Stimulated activated CD4-positive, alpha-beta T cell treated with anti-CD3 and anti-CD28 coated beads, Interleukin-4, amount 100 ng/mL, for 48 hours (primary cell): ENCODE measurements around the gene OR2A1.
"Not testable (repeated sequence)": the region's sequence is repeated elsewhere in the genome, so short reads cannot be mapped to it uniquely, and the experiment has no call there.

ENCODE experiments used
- DNase-seq, 2 donors: peaks; one replicate each; pipeline ENCODE4 v3.0.0-alpha.2; 2020; ENCODE audit warnings: low read depth in 2 of 2

The OR2A1 gene

DNA sequence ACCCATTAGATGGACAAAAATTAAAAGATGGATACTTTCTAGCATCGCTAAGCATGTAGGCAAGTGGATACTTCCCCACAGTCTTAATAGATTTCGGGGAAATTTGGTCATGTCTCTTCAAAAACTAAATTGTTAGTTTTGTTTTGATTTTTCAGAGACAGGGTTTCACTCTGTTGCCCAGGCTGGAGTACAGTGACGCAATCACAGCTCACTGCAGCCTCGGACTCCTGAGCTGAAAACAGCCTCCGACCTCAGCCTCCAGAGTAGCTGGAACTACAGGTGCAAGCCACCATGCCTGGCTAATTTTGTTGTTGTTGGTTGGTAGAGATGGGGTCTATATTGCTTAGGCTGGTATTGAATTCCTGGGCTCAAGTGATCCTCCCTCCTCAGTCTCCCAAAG lies 13.6 kb downstream of the OR2A1 start:
- not testable (repeated sequence) for DNase-seq

DNA sequence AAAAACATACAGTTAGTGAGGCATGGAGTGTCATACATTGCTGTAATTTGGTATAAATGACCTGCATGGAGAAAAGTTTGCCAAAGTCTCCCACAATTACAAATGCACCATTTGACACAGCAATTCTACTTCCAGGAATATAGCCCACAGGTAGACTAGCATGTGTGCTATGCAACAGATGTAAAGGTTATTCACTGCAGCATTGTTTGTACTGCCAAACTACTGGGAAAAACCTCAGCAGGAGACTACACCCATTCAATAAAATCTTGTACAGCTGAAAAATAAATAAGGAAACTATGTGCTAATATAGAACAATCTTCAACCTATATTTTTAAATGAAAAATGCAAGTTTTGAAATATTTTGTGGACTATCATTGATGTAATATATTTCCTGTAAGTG lies 17.8 kb downstream of the OR2A1 start:
- not testable (repeated sequence) for DNase-seq

DNA sequence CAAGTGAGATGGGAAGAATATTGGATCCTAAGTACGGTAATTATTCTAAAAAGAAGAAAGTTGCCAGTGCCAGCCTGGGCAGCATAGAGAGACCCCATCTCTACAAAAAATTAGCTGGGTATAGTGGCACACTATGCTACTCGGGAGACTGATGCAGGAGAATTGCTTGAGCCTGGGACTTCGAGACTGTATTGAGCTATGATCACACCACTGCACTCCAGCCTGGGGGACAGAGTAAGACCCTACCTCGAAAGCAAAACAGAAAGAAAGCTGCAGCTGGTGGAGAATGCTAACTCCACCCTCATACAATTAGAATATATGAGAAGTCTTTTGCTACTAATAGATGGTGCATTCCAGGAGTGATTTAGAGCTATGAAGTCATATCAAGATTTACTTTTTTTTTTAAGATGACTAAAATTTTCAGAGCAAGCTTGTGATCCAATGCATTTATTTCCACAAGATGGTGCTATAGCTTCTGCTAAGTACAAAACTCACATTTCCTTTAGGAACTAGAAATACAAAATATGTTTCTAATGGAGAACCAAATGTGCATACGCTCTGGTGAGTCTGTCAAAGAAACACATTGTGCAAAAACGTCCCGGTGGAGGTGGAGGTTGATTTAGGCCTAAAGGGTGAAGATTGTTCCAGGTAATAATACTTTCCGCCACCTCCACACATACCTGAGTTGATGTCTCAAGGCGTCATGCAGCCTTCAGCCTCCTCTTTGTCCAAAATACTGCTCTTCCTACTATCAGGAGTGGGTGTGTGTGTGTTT lies 19.2 kb downstream of the OR2A1 start:
- DNase-seq: not testable (repeated sequence)

DNA sequence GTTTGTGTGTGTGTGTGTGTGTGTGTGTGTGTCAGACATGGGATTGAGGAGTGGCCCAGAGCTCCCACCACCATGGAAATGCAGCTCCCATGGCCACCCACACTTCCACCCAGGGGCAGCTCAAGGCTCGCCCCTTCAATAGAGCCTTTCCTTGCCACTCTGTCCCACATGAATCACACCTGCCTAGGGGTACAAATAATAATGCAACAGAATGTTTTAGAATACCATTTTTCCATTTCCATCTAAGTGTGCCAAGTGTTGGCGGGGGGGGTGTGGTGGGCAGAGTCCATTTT lies 19.7 kb downstream of the OR2A1 start:
- DNase-seq: not testable (repeated sequence)

DNA sequence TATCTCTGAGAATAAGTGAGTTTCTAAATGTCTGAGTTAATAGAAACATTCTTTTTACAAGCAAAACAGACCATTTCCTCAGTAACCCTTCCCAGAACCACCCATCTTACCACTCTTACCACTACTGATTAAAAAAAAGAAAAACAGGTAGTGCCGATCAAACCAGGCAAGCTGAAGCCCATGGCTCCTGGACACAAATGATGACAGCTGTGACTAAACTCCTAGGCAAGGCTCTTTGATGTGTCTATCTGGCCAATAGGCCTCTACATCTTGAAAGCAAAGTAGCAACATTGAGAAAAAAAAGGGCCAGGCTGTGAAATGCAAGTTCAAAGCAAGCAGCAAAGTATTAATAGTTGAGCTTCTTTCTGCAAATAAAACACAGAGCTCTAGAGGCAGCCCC lies 36.4 kb downstream of the OR2A1 start:
- not testable (repeated sequence) for DNase-seq

DNA sequence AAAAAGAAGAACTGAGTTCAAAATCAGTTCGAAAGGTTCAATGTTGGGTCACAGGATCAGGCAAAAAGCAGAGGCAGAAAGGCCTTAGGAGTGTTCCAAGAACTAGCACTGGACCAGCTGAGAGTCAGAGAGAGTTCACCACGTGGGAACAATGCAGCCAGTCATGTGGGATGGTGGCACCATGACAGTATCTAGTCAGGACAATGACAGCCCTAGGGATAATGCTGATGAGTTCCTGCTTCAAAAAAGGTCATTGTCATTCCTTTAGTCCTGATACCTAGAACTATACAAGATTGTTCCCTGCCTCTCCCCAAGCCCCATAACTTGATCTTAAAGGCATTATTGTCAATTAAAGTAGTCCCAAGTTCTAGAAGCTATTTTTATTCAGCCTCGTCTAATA lies 39.4 kb downstream of the OR2A1 start:
- DNase-seq: not testable (repeated sequence)

DNA sequence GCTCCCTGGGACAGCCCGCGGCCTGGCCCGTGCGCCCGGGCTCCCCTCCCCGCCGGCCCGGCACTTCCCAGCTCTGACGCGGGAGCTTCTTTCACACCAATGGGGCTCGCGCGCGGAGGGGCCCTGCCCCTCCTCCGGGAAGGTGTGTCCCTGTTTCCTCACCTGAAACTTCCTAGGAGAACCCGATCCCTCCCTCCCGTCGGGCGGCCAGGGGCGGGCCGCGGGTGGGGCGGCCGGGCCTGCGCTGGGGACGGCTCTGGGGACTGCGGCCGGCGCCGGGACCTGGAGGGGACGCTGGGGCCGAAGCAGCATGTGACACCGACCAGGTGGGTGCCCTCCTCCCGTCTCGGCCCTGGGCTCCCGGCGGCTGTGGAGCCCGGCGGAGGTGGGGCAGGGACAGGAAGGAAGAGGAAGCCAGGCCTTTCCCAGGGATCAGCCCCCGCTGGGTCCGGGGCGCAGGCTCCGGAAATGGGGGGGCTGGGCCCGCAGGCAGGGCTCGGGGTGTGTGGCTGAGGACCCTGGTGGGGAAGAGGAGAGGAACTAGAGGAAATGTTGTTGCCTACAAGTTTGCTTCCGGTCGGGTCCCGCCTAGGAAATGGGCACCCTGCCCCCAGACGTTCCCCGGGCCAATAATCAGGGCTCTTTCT lies 43.1 kb downstream of the OR2A1 start, which contains the start of gene ARHGEF5:
Gene ARHGEF5 (plus strand): TSS at position 227 of the 647 bp plus-strand sequence. CDS start 7,268 bp downstream, outside the sequence.
- DNase-seq: not testable (repeated sequence)

DNA sequence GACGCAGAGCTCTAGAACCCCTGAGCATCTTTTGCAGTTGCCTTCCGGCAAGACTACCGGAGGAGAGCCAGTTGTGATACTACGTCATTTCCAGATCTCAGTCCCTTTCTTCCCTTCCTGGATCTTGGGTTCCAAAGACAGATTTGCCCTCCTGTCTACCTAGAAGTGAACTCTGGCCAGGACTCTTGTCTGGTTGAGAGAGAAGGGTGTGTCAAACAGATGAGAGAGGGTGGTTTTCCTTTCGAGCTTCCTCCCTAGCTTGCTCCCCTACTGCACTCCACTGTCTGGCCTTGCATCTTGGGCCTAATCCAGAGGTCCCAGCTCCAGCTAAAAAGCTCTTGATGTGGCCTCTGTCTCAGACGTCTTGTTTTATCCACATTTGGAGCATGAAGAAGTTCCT lies 44.0 kb downstream of the OR2A1 start:
- not testable (repeated sequence) for DNase-seq

DNA sequence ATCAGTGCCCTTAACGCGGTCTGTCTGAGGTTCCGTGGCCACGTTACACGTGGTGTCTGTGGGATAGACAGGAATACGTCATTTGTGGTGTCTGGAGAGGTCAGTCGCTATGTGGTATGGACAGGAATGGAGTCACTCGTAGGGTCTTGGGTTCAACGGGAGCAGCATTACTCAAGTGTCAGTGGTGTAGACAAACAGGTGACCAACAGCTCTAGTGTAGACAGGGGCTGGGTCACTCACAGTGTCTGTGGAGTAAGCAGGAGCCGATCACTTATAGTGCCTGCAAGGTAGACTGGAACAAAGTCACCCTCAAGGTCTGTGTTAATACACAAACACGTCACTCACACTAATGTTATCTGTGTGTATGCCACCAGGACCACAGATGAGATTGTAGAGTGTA lies 44.6 kb downstream of the OR2A1 start:
- DNase-seq: not testable (repeated sequence)

DNA sequence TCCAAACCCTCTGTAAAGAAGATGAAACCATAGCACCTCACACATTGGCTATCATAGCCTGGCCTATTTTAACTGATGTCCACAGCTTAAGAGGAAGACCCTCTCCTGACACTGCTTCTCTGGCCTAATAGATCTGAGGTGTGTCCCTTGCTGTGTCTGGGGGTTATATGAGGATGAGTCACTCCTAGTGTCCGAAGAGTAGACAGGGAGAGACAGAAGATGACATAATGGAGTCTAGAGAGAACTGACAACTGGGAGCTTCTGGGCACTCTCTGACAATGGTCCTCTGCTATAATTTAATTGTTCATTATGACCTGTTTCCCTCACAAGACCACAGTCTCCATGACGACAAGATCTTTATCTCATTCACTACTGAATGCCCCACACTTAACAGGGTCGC lies 49.8 kb downstream of the OR2A1 start:
- DNase-seq: not testable (repeated sequence)

DNA sequence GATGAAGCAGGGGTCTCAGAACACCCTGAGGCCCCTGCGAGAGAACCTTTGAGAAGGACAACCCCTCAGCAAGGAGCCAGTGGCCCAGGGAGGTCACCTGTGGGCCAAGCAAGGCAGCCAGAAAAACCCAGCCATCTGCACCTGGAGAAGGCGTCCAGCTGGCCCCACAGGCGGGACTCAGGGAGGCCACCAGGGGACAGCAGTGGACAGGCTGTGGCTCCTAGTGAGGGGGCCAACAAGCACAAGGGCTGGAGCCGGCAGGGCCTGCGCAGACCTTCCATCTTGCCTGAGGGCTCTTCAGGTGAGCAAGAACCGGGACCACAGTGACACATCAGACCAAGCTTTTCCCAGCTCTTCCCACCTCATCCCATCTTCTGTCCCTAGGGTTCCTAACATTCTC lies 53.3 kb downstream of the OR2A1 start:
- DNase-seq: not testable (repeated sequence)

DNA sequence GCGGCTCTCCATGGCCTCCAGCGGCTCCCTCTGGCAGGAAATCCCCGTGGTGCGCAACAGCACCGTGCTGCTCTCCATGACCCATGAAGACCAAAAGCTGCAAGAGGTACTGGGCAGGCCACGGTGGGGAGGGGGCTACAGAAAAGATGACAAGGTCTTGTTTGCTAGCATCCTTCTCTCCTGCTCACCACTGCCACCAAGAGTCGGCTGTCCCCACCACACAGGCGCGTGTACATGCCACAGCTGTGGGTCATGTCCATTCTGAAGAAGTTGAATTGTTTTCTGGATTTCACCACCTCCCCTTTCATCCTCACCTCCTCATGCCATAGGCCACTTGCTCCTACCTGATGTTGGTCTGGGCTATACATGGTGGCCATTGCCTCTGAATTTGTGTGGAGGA lies 55.0 kb downstream of the OR2A1 start:
- DNase-seq: not testable (repeated sequence)

DNA sequence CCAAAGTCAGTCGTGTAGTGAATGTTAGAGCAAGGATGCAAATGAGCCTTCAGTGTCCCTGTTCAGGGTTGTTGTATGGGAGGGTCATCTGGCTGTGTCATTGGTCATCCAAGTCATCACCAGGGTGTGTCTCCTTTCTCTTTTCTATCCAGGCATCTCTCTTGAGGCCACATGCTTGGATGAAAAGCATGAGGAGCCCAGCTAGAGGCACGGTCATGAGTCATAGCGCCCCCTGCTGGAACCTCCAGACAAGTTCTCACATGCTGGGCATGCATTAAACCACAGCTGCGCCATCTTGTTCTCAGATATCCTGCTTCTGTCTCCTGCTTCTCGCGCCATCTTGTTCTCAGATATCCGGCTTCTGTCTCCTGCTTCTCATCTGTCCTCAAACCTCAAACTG lies 57.0 kb downstream of the OR2A1 start:
- DNase-seq: not testable (repeated sequence)
